Mesenchymal stem cell (in vitro differentiated cells and primary cell): ENCODE data around the gene MORF4L1.
"Not testable (repeated sequence)": the region's sequence is repeated elsewhere in the genome, so short reads cannot be mapped to it uniquely, and the experiment has no call there.

Source experiments
- DNase-seq: peaks from one replicate; pipeline ENCODE4 v3.0.0-alpha.2; 2013
- H2AFZ ChIP-seq: one replicate; pipeline ENCODE4 v1.6.1; 2013; ENCODE audit warnings: low read depth, mild to moderate bottlenecking, control low read depth, inconsistent platforms, low read length, moderate library complexity
- H2AK5ac ChIP-seq: 2 replicates; pipeline ENCODE4 v1.6.1; 2013; ENCODE audit warnings: low read length, moderate library complexity, mild to moderate bottlenecking, inconsistent platforms; ENCODE audit not compliant: severe bottlenecking
- H2BK120ac ChIP-seq: one replicate; pipeline ENCODE4 v1.6.1; 2013; ENCODE audit warnings: low read depth, mild to moderate bottlenecking, inconsistent platforms, low read length, moderate library complexity
- H2BK12ac ChIP-seq, 2 experiments: one replicate each; pipeline ENCODE4 v1.6.1; 2013; ENCODE audit warnings: inconsistent platforms in 2 of 2, low read length in 2 of 2, mild to moderate bottlenecking in 2 of 2, moderate library complexity in 2 of 2, control low read depth in 1 of 2
- H2BK15ac ChIP-seq: one replicate; pipeline ENCODE4 v1.6.1; 2013; ENCODE audit warnings: mild to moderate bottlenecking, low read depth, inconsistent platforms; ENCODE audit not compliant: poor library complexity, severe bottlenecking
- H2BK5ac ChIP-seq: 2 replicates; pipeline ENCODE4 v1.6.1; 2013; ENCODE audit warnings: low read depth, mild to moderate bottlenecking, low read length, control low read depth, inconsistent platforms; ENCODE audit not compliant: poor library complexity, severe bottlenecking
- H3K14ac ChIP-seq, 2 experiments: one replicate each; pipeline ENCODE4 v1.6.1; 2013; ENCODE audit warnings: inconsistent platforms in 2 of 2, low read length in 2 of 2, control low read depth in 1 of 2, mild to moderate bottlenecking in 1 of 2, moderate library complexity in 1 of 2
- H3K18ac ChIP-seq, 2 experiments: one replicate each; pipeline ENCODE4 v1.6.1; 2013; ENCODE audit warnings: inconsistent platforms in 2 of 2, low read length in 2 of 2, control low read depth in 1 of 2, low read depth in 1 of 2, mild to moderate bottlenecking in 1 of 2
- H3K23ac ChIP-seq, 2 experiments: one replicate each; pipeline ENCODE4 v1.6.1; 2013; ENCODE audit warnings: inconsistent platforms in 2 of 2, low read length in 2 of 2, mild to moderate bottlenecking in 2 of 2, moderate library complexity in 2 of 2, control low read depth in 1 of 2
- H3K27ac ChIP-seq: 2 replicates; pipeline ENCODE4 v1.5.1; 2013; ENCODE audit warnings: mild to moderate bottlenecking, moderate library complexity, low read length, control low read depth, inconsistent platforms; ENCODE audit not compliant: poor library complexity, severe bottlenecking
- H3K27me3 ChIP-seq, 2 experiments: 2 replicates each; pipeline versions ENCODE4 v1.6.1 to v1.7.0; 2013; ENCODE audit warnings: low read length in 2 of 2, mild to moderate bottlenecking in 2 of 2, moderate library complexity in 2 of 2, control low read depth in 1 of 2, inconsistent platforms in 1 of 2; ENCODE audit not compliant: control insufficient read depth in 1 of 2, insufficient read depth in 1 of 2
- H3K36me3 ChIP-seq, 2 experiments: 2 replicates each; pipeline versions ENCODE4 v1.6.1 to v1.7.0; 2013; ENCODE audit warnings: low read length in 2 of 2, control low read depth in 1 of 2, inconsistent platforms in 1 of 2, low read depth in 1 of 2, mild to moderate bottlenecking in 1 of 2; ENCODE audit not compliant: insufficient read depth in 2 of 2, control insufficient read depth in 1 of 2
- H3K4ac ChIP-seq, 2 experiments: one replicate each; pipeline ENCODE4 v1.6.1; 2013; ENCODE audit warnings: inconsistent platforms in 2 of 2, low read length in 2 of 2, mild to moderate bottlenecking in 2 of 2, moderate library complexity in 2 of 2, control low read depth in 1 of 2, low read depth in 1 of 2
- H3K4me1 ChIP-seq: 2 replicates; pipeline ENCODE4 v1.6.1; 2013; ENCODE audit warnings: low read depth, low read length, control low read depth; ENCODE audit not compliant: control insufficient read depth, insufficient read depth
- H3K4me2 ChIP-seq: 2 replicates; pipeline ENCODE4 v1.6.1; 2013; ENCODE audit warnings: low read length, mild to moderate bottlenecking, inconsistent platforms; ENCODE audit not compliant: poor library complexity, severe bottlenecking
- H3K4me3 ChIP-seq, 2 experiments: 2 replicates each; pipeline versions ENCODE4 v1.5.1 to v1.7.0; 2013; ENCODE audit warnings: low read length in 2 of 2, mild to moderate bottlenecking in 2 of 2, control low read depth in 1 of 2, low read depth in 1 of 2; ENCODE audit not compliant: insufficient read depth in 1 of 2
- H3K79me1 ChIP-seq: replicated peaks from 2 replicates; pipeline ENCODE4 v1.6.1; 2013; ENCODE audit warnings: mild to moderate bottlenecking, control low read depth, low read length, inconsistent platforms; ENCODE audit not compliant: poor library complexity, severe bottlenecking
- H3K9ac ChIP-seq: 2 replicates; pipeline ENCODE4 v1.7.0; 2013; ENCODE audit warnings: mild to moderate bottlenecking, low read length, moderate library complexity
- H3K9me3 ChIP-seq: 2 replicates; pipeline ENCODE4 v1.7.0; 2013; ENCODE audit warnings: mild to moderate bottlenecking, low read length; ENCODE audit not compliant: control insufficient read depth
- H4K8ac ChIP-seq: one replicate; pipeline ENCODE4 v1.6.1; 2013; ENCODE audit warnings: inconsistent platforms, mild to moderate bottlenecking, low read length, moderate library complexity
- H4K91ac ChIP-seq: one replicate; pipeline ENCODE4 v1.6.1; 2013; ENCODE audit warnings: mild to moderate bottlenecking, low read length, inconsistent platforms
- WGBS: methylation state at CpG from one replicate; pipeline ENCODE4 v1.1.7; 2013; ENCODE audit warnings: mixed read lengths; 5-methylcytosine and 5-hydroxymethylcytosine counted together

MORF4L1 gene

GRCh38 chr15:78841891-78842290 is 30.8 kb upstream of the MORF4L1 start:
- Histone ChIP-seq H3K9me3 (no peaks in the 10 kb centered on the region), H4K91ac (no peak overlapping the region), H3K27ac (no peak overlapping the region), H2BK12ac (no peak overlapping the region), H3K79me1 (no peaks in the 10 kb centered on the region), H3K4me2 (no peak overlapping the region), H2AK5ac (no peak overlapping the region), H3K4ac (no peak overlapping the region), H2BK120ac (no peak overlapping the region), H3K4me3 (no peak overlapping the region), H3K14ac (peak overlapping the region in 1 of 2 experiments; percentile 21), H3K27me3 (peaks cover 0 to 6% of the 10 kb centered on the region in 2 experiments), H2BK5ac (no peak overlapping the region), H3K9ac (no peak overlapping the region), H2AFZ (no peak overlapping the region), H3K36me3 (no peaks in the 10 kb centered on the region), H3K18ac (no peak overlapping the region), H2BK15ac (no peak overlapping the region), H4K8ac (no peak overlapping the region), H3K4me1 (no peaks in the 10 kb centered on the region), H3K23ac (no peak overlapping the region)
- DNase-seq: no peak
- WGBS: 87% methylated on average over 6 of the region's 6 CpGs

- peaks cover 0 to 3% of the 10 kb centered on the region in 2 experiments for H3K27me3 ChIP-seq
- no peak overlapping the region for H3K14ac ChIP-seq
- H2BK5ac ChIP-seq: no peak overlapping the region
- no peak overlapping the region for H2BK15ac ChIP-seq
- H3K27ac ChIP-seq: no peak overlapping the region
- H2BK12ac ChIP-seq: no peak overlapping the region
- no peak overlapping the region for H3K18ac ChIP-seq
- no peak overlapping the region for H2BK120ac ChIP-seq
- no peak overlapping the region for H3K23ac ChIP-seq
- H2AK5ac ChIP-seq: no peak overlapping the region
- no peak overlapping the region for H3K4me2 ChIP-seq
- no peak overlapping the region for H4K91ac ChIP-seq
- H3K79me1 ChIP-seq: no peaks in the 10 kb centered on the region
- no peak overlapping the region for H3K4me3 ChIP-seq
- H3K36me3 ChIP-seq: no peaks in the 10 kb centered on the region
- no peaks in the 10 kb centered on the region for H3K4me1 ChIP-seq
- H3K4ac ChIP-seq: no peak overlapping the region
- H4K8ac ChIP-seq: no peak overlapping the region
- no peak overlapping the region for H3K9ac ChIP-seq
- no peaks in the 10 kb centered on the region for H3K9me3 ChIP-seq
- no peak for DNase-seq
- WGBS: 68% methylated on average over 3 of the region's 3 CpGs
- H2AFZ ChIP-seq: no peak overlapping the region
Measured at GRCh38 chr15:78842519-78842918, 30.2 kb upstream of the MORF4L1 start.

GRCh38 chr15:78846906-78847305 is 25.8 kb upstream of the MORF4L1 start:
- 97% methylated on average over 25 of the region's 27 CpGs for WGBS
- not testable (repeated sequence) for H3K9ac ChIP-seq, H2AFZ ChIP-seq, DNase-seq, H3K4me2 ChIP-seq, H4K91ac ChIP-seq, H3K79me1 ChIP-seq, H2BK12ac ChIP-seq, H3K14ac ChIP-seq, H4K8ac ChIP-seq, H3K27me3 ChIP-seq, H2BK120ac ChIP-seq, H3K9me3 ChIP-seq, H3K4ac ChIP-seq, H3K23ac ChIP-seq, H3K27ac ChIP-seq, H3K4me3 ChIP-seq, H3K4me1 ChIP-seq, H2AK5ac ChIP-seq, H2BK5ac ChIP-seq, H3K36me3 ChIP-seq, H3K18ac ChIP-seq, H2BK15ac ChIP-seq

GRCh38 chr15:78847387-78847906 is 25.2 kb upstream of the MORF4L1 start:
- not testable (repeated sequence) for H3K27ac ChIP-seq, H3K27me3 ChIP-seq, H2BK12ac ChIP-seq, H2BK120ac ChIP-seq, DNase-seq, H3K9ac ChIP-seq, H2BK5ac ChIP-seq, H3K4me2 ChIP-seq, H2AFZ ChIP-seq, H4K91ac ChIP-seq, H3K4me3 ChIP-seq, H3K18ac ChIP-seq, H3K4me1 ChIP-seq, H3K79me1 ChIP-seq, H3K9me3 ChIP-seq, H3K14ac ChIP-seq, H2BK15ac ChIP-seq, H3K23ac ChIP-seq, H3K4ac ChIP-seq, H2AK5ac ChIP-seq, H3K36me3 ChIP-seq, H4K8ac ChIP-seq
- WGBS: 82% methylated on average over 15 of the region's 15 CpGs
